Gastroesophageal sphincter (tissue), 3 donors: ENCODE measurements around the gene SRM.
A peak's percentile ranks its signal among the peaks of the same experiment; 100 is the strongest.

ENCODE experiments used
- EP300 ChIP-seq: sonication (generic); formaldehyde crosslinking; IDR thresholded peaks from one replicate; pipeline ENCODE4 v1.6.1; 2017; ENCODE audit warnings: antibody characterized with exemption, mild to moderate bottlenecking
- POLR2A ChIP-seq, 2 donors: fragments of 450-650 bp; IDR thresholded peaks; one replicate each; pipeline ENCODE4 v1.6.1; 2017; ENCODE audit warnings: antibody characterized with exemption in 2 of 2, mild to moderate bottlenecking in 2 of 2, moderate library complexity in 1 of 2
- POLR2AphosphoS5 ChIP-seq: sonication (generic); formaldehyde crosslinking; IDR thresholded peaks from one replicate; pipeline ENCODE4 v1.6.1; 2017; ENCODE audit warnings: antibody characterized with exemption
- TF ChIP-seq, protein P1 (sequence below), 4 experiments: fragments of 200-600 bp in 2 of 4; fragments of 450-650 bp in 2 of 4; sonication (generic) in 1 of 4; IDR thresholded peaks; one replicate each; pipeline ENCODE4 v1.5.1; 2017 to 2019; ENCODE audit warnings: antibody characterized with exemption in 4 of 4, mild to moderate bottlenecking in 2 of 4, moderate library complexity in 2 of 4

DNA sequence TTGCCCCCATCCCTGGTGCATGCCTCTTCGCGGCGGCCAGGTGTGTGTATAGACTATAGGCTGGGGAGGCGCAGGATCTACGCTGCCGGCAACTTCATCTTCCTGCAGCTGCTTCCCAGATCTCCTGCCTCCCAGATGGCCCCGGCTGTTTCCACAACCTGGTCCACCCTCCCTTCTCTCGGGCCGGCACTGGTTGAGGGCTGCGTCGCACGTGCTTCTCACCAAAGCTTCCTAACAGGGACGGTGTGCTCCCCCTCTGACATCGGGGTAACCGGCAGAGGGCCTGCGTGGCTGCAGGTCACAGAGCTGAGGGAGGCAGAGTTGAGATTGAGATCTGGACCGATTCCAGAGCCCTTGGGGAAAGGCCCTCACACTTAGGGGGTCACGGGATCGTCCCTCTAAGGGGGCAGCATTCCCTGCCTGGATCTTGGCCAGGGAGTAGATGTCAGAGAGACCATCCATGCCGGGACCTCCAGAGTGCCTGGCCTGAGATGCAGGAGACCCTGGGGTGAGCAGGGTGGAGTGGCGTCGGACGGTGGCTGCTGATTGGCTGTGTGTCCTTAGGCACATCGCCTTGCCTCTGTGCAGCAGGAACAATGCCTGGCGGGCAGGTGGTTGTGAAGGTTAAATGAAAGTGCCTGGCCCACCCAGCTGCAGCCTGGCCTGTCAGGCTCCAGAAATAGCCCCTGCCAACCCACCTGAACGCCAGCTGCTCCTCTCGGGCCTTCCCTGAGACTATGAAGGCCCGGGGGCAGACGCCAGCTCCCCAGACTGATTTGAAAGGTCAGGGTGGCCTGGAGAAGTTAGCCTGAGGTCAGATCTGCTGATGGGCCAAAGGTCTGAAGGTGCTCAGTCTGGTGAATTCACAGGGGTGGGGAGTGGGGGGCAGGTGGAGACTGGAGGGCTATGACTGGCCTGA lies 6.7 kb downstream of the SRM start:
- TF ChIP-seq POLR2AphosphoS5 (peak; percentile 12), POLR2A (IDR thresholded peaks at IDR 0.05) (no peak), EP300 (no peak)
- TF ChIP-seq, protein P1, sequence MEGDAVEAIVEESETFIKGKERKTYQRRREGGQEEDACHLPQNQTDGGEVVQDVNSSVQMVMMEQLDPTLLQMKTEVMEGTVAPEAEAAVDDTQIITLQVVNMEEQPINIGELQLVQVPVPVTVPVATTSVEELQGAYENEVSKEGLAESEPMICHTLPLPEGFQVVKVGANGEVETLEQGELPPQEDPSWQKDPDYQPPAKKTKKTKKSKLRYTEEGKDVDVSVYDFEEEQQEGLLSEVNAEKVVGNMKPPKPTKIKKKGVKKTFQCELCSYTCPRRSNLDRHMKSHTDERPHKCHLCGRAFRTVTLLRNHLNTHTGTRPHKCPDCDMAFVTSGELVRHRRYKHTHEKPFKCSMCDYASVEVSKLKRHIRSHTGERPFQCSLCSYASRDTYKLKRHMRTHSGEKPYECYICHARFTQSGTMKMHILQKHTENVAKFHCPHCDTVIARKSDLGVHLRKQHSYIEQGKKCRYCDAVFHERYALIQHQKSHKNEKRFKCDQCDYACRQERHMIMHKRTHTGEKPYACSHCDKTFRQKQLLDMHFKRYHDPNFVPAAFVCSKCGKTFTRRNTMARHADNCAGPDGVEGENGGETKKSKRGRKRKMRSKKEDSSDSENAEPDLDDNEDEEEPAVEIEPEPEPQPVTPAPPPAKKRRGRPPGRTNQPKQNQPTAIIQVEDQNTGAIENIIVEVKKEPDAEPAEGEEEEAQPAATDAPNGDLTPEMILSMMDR (IDR thresholded peaks at IDR 0.05), result no peak
